A673 (cell line): ENCODE results near the gene URAD. TPM values are rescaled to one million over a fixed set of nuclear protein-coding genes. Genes with fewer than 3 reads are reported as not detected.

ENCODE experiments used
- Bru-seq: library from RNA; stranded (reverse); fragments of 400-500 nt; gene quantifications from one replicate; lab custom pipeline; 2021; lab: Mats Ljungman, UMichigan
- BruChase-seq, 2 experiments: library from RNA; stranded (reverse); fragments of 400-500 nt; gene quantifications; one replicate each; lab custom pipeline; 2021; lab: Mats Ljungman, UMichigan
- BruUV-seq: library from RNA; stranded (reverse); fragments of 400-500 nt; replicated peaks from 2 replicates; lab custom pipeline; 2021; lab: Mats Ljungman, UMichigan
- CTCF ChIA-PET: fragments of 300-600 bp; sonication (Branson Sonifier 250); formaldehyde crosslinking; loops from one replicate; lab custom pipeline; 2022; ENCODE audit warnings: antibody characterized with exemption; lab: Charles Lee
- POLR2A ChIA-PET: fragments of 300-600 bp; sonication (Branson Sonifier 250); formaldehyde crosslinking; loops from one replicate; lab custom pipeline; 2022; ENCODE audit warnings: antibody characterized with exemption; ENCODE audit not compliant: low non-redundant PET; lab: Charles Lee
- DNase-seq: peaks from one replicate; pipeline ENCODE4 v3.0.0-alpha.2; 2015; ENCODE audit warnings: low spot score
- H3K27ac ChIP-seq: fragments of 200-600 bp; sonication (generic); 2 replicates; pipeline ENCODE4 v1.5.1; 2016; ENCODE audit warnings: mixed run types, low read depth, mild to moderate bottlenecking, mixed read lengths, antibody characterized with exemption, low read length; ENCODE audit not compliant: poor library complexity, severe bottlenecking
- H3K27me3 ChIP-seq: fragments of 200-600 bp; sonication (generic); replicated peaks from 2 replicates; pipeline ENCODE4 v1.6.1; 2017; ENCODE audit warnings: mixed run types, low read depth, mild to moderate bottlenecking, mixed read lengths, antibody characterized with exemption, low read length; ENCODE audit not compliant: insufficient read depth, poor library complexity
- H3K36me3 ChIP-seq: fragments of 200-600 bp; sonication (generic); 2 replicates; pipeline ENCODE4 v1.6.1; 2016; ENCODE audit warnings: mixed run types, mild to moderate bottlenecking, mixed read lengths, antibody characterized with exemption, low read length; ENCODE audit not compliant: insufficient read depth, poor library complexity, severe bottlenecking
- H3K4me1 ChIP-seq: fragments of 200-600 bp; sonication (generic); 2 replicates; pipeline ENCODE4 v1.6.1; 2017; ENCODE audit warnings: mixed run types, mild to moderate bottlenecking, mixed read lengths, antibody characterized with exemption, low read length; ENCODE audit not compliant: insufficient read depth, poor library complexity, severe bottlenecking
- H3K4me3 ChIP-seq: fragments of 200-600 bp; sonication (generic); 2 replicates; pipeline ENCODE4 v1.5.1; 2016; ENCODE audit warnings: low read depth, mixed run types, mild to moderate bottlenecking, mixed read lengths, low read length; ENCODE audit not compliant: poor library complexity, severe bottlenecking
- H3K9me3 ChIP-seq: fragments of 200-600 bp; sonication (generic); 2 replicates; pipeline ENCODE4 v1.6.1; 2016; ENCODE audit warnings: mixed run types, low read depth, mild to moderate bottlenecking, mixed read lengths, antibody characterized with exemption, low read length; ENCODE audit not compliant: poor library complexity, severe bottlenecking
- EZH2 ChIP-seq: fragments of 200-600 bp; sonication (generic); IDR thresholded peaks from 2 replicates; pipeline ENCODE4 v1.6.1; 2017; ENCODE audit warnings: borderline replicate concordance, low read depth, mild to moderate bottlenecking, mixed read lengths, antibody characterized with exemption, low read length; ENCODE audit not compliant: poor library complexity, severe bottlenecking
- intact Hi-C: fragments of 100-400 bp; cut with micrococcal nuclease; formaldehyde crosslinking; loops from one replicate; pipeline ENCODE4 v1.10.0; 2022; ENCODE audit not compliant: unreplicated experiment
- long read RNA-seq: library from polyadenylated mRNA; stranded (forward); transcript quantifications from one replicate; pipeline ENCODE4 v2.0.0, GENCODE V29; 2022
- total RNA-seq: library from RNA; stranded (reverse); gene quantifications from 2 replicates; pipeline ENCODE4 v1.2.3, GENCODE V29; 2021
- TF ChIP-seq, protein P1 (sequence below): fragments of 300-800, 200-600 bp; sonication (generic); conservative IDR thresholded peaks from 2 replicates; pipeline ENCODE4 v1.5.1; 2017; ENCODE audit warnings: low read depth, mild to moderate bottlenecking, antibody characterized with exemption, low read length, moderate library complexity, mixed read lengths

URAD gene
- not detected in 2 replicates for total RNA-seq
- not detected for Bru-seq, nascent RNA
- not detected for BruChase-seq, experiment 1, labeled RNA remaining after a 2-hour chase
- not detected for BruChase-seq, experiment 2, labeled RNA remaining after a 6-hour chase
- long read RNA-seq = 0 reads

- Histone ChIP-seq H3K4me3 (no peak within 1 kb of the TSS), H3K27me3 (peaks cover 24% of the 10 kb centered on the region), H3K27ac (no peak within 1 kb of the TSS), H3K9me3 (no peaks in the 10 kb centered on the region), H3K4me1 (no peaks in the 10 kb centered on the region), H3K36me3 (no peaks in the 10 kb centered on the region)
- ChIA-PET CTCF (interaction anchor here (0.6 kb wide), 1 partner anchor 598 kb away, joined by 6 read pairs; no protein-coding TSS in a partner anchor), POLR2A (interaction anchor here (0.5 kb wide), 1 partner anchor 96 kb away, joined by 17 read pairs; no protein-coding TSS in a partner anchor)
- DNase-seq = no peak
- BruUV-seq = no TSS peak
- intact Hi-C loops = no loop called here
- TF ChIP-seq EZH2 = no peak
- TF ChIP-seq, protein P1, sequence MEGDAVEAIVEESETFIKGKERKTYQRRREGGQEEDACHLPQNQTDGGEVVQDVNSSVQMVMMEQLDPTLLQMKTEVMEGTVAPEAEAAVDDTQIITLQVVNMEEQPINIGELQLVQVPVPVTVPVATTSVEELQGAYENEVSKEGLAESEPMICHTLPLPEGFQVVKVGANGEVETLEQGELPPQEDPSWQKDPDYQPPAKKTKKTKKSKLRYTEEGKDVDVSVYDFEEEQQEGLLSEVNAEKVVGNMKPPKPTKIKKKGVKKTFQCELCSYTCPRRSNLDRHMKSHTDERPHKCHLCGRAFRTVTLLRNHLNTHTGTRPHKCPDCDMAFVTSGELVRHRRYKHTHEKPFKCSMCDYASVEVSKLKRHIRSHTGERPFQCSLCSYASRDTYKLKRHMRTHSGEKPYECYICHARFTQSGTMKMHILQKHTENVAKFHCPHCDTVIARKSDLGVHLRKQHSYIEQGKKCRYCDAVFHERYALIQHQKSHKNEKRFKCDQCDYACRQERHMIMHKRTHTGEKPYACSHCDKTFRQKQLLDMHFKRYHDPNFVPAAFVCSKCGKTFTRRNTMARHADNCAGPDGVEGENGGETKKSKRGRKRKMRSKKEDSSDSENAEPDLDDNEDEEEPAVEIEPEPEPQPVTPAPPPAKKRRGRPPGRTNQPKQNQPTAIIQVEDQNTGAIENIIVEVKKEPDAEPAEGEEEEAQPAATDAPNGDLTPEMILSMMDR = no peak
These were observed at the start of gene URAD for GRCh38 chr13:27988520-27988919. Gene URAD, minus strand, starts transcription at chr13:27988693. Its CDS starts 56 bp downstream, at chr13:27988637.

DNA sequence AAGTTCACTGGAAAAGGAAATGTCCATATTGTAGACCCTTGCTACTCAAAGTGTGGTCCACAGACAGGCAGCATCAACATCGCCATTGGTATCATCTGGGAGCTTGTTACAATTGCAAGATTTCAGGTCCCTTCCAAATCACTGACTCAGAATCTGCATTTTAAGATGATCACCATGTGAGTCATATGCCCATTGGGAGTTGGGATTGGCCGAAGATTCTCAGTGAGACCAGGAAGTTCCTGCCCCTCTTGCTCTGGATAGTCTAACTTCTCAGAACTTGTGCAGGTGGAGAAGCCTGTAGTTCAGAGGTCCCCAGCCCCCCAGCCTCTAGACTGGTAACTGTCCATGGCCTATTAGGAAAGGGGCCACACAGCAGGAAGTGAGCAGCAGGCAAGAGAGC is 48.9 kb upstream of the URAD start:
- BruUV-seq = no TSS peak
- CTCF ChIA-PET = no interaction called here
- TF ChIP-seq, protein P1 = no peak
- Histone ChIP-seq H3K27me3 (no peaks in the 10 kb centered on the region), H3K9me3 (peaks cover 6% of the 10 kb centered on the region), H3K4me1 (no peaks in the 10 kb centered on the region), H3K4me3 (no peak overlapping the region), H3K36me3 (no peaks in the 10 kb centered on the region), H3K27ac (no peak overlapping the region)
- POLR2A ChIA-PET = no interaction called here
- intact Hi-C loops = no loop called here
- no peak for DNase-seq

DNA sequence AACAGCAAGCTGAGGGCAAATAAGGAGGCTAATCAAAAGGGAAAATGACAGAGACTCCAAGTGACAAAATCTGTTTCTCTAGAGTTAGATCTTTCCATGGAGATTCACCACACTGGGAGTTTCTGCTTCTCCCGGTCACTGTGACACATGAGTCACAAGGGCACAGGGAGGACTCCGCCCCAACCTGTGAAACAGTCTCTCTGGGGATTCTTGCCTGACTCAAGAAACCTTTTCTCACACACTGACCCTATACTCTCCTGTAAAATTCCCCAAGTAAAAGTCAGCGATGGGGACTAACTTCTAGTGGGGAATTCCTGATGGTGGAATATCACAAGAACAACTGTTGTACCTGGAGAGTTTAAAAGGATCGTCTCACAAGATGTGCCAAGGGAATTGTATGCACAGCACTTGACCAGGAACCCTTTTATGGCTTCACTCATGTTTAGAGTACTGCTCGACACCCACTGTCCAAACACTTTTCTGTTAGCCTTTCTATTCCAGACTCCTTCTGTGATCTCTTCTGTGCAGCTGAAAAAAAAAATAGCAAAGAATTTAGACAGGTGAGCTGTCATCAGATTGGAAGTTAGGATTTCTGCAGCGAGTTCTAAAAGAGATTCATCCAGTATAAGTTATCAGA is 46.8 kb upstream of the URAD start:
- POLR2A ChIA-PET = no interaction called here
- Histone ChIP-seq H3K4me1 (no peaks in the 10 kb centered on the region), H3K27me3 (no peaks in the 10 kb centered on the region), H3K9me3 (peaks cover 6% of the 10 kb centered on the region), H3K36me3 (no peaks in the 10 kb centered on the region), H3K27ac (no peak overlapping the region), H3K4me3 (no peak overlapping the region)
- TF ChIP-seq, protein P1 = no peak
- TF ChIP-seq EZH2 = no peak
- CTCF ChIA-PET = no interaction called here
- BruUV-seq = no TSS peak
- intact Hi-C loops = no loop called here
- DNase-seq = no peak
